ENCODE data around the gene FADS6. TPM values are rescaled to one million over a fixed set of nuclear protein-coding genes. Genes with fewer than 3 reads are reported as not detected.

The FADS6 gene
- polyA plus RNA-seq, 3 donors: not detected

- peaks cover 26 to 41% of the 10 kb centered on the region in 2 donors for H3K27me3 ChIP-seq (ENCODE audit: control insufficient read depth in 2 of 2, insufficient read depth in 2 of 2, low read length in 2 of 2)
- H3K4me2 ChIP-seq (replicated peaks; ENCODE audit: extremely low read depth, low read length, poor library complexity, severe bottlenecking): no peak overlapping the region
- no peak for TF ChIP-seq CTCF (IDR thresholded peaks at IDR 0.05)
- H3K27ac Mint-ChIP-seq: no peak overlapping the region
- no peaks in the 10 kb centered on the region for H4K20me1 ChIP-seq (ENCODE audit: insufficient read depth, low read length)
- H3K36me3 Mint-ChIP-seq: peaks cover 0 to 3% of the 10 kb centered on the region in 2 donors
- WGBS (ENCODE audit: insufficient coverage): 93% methylated on average over 6 of the region's 7 CpGs
- no peaks in the 10 kb centered on the region for H3K79me2 ChIP-seq (ENCODE audit: insufficient read depth, low read length)
- no peak overlapping the region for H3K27ac ChIP-seq (ENCODE audit: low read depth in 1 of 2, low read length in 2 of 2)
- H3K36me3 ChIP-seq (replicated peaks in 1 of 2; ENCODE audit: control insufficient read depth in 1 of 2, insufficient read depth in 2 of 2, low read length in 2 of 2): no peaks in the 10 kb centered on the region
- intact Hi-C loops (cut with micrococcal nuclease): no loop called here
- H3K4me3 ChIP-seq (replicated peaks in 1 of 3; ENCODE audit: low read depth in 2 of 3, low read length in 3 of 3): no peak overlapping the region
- peaks cover 5% of the 10 kb centered on the region for H3K4me1 Mint-ChIP-seq
- no peak overlapping the region for H2AFZ ChIP-seq (ENCODE audit: insufficient read depth, low read depth, low read length, poor library complexity, severe bottlenecking)
- H3K9me3 Mint-ChIP-seq: peaks cover 0 to 10% (median 5%) of the 10 kb centered on the region in 7 donors
- H3K9ac ChIP-seq (ENCODE audit: insufficient read depth, low read length, poor library complexity, severe bottlenecking): no peak overlapping the region
- H3K9me3 ChIP-seq (replicated peaks in 1 of 2; ENCODE audit: control insufficient read depth in 1 of 2, insufficient read depth in 1 of 2, low read length in 2 of 2): peaks cover 0 to 18% of the 10 kb centered on the region in 2 donors
- peaks cover 0 to 12% of the 10 kb centered on the region in 2 donors for H3K4me1 ChIP-seq (ENCODE audit: control insufficient read depth in 1 of 2, insufficient read depth in 2 of 2, low read length in 2 of 2)
- H3K27me3 Mint-ChIP-seq (ENCODE audit: low read depth in 3 of 3): peaks cover 50 to 58% (median 57%) of the 10 kb centered on the region in 3 donors
- no peak overlapping the region for H3K4me3 Mint-ChIP-seq
- DNase-seq: no peak
These were observed 2.9 kb downstream of the FADS6 start for GRCh38 chr17:74890554-74890953.

- H2AFZ ChIP-seq (ENCODE audit: insufficient read depth, low read depth, low read length, poor library complexity, severe bottlenecking): no peak overlapping the region
- H3K27ac ChIP-seq (ENCODE audit: low read depth in 1 of 2, low read length in 2 of 2): no peak overlapping the region
- H3K27me3 ChIP-seq (ENCODE audit: control insufficient read depth in 2 of 2, insufficient read depth in 2 of 2, low read length in 2 of 2): peaks cover 13 to 21% of the 10 kb centered on the region in 2 donors
- no peak overlapping the region for H3K4me2 ChIP-seq (replicated peaks; ENCODE audit: extremely low read depth, low read length, poor library complexity, severe bottlenecking)
- no peak overlapping the region for H3K4me3 ChIP-seq (replicated peaks in 1 of 3; ENCODE audit: low read depth in 2 of 3, low read length in 3 of 3)
- peaks cover 0 to 6% (median 1%) of the 10 kb centered on the region in 7 donors for H3K9me3 Mint-ChIP-seq
- DNase-seq: no peak
- H3K4me3 Mint-ChIP-seq: no peak overlapping the region
- H3K4me1 ChIP-seq (ENCODE audit: control insufficient read depth in 1 of 2, insufficient read depth in 2 of 2, low read length in 2 of 2): peaks cover 7 to 17% of the 10 kb centered on the region in 2 donors
- intact Hi-C loops (cut with micrococcal nuclease): no loop called here
- no peak for TF ChIP-seq CTCF (IDR thresholded peaks at IDR 0.05)
- peaks cover 13% of the 10 kb centered on the region for H3K4me1 Mint-ChIP-seq
- H3K36me3 ChIP-seq (replicated peaks in 1 of 2; ENCODE audit: control insufficient read depth in 1 of 2, insufficient read depth in 2 of 2, low read length in 2 of 2): no peaks in the 10 kb centered on the region
- H3K27me3 Mint-ChIP-seq (ENCODE audit: low read depth in 3 of 3): peaks cover 32 to 45% (median 39%) of the 10 kb centered on the region in 3 donors
- no peak overlapping the region for H3K27ac Mint-ChIP-seq
- H3K9me3 ChIP-seq (replicated peaks in 1 of 2; ENCODE audit: control insufficient read depth in 1 of 2, insufficient read depth in 1 of 2, low read length in 2 of 2): peaks cover 0 to 11% of the 10 kb centered on the region in 2 donors
- H3K79me2 ChIP-seq (ENCODE audit: insufficient read depth, low read length): no peaks in the 10 kb centered on the region
- peaks cover 0 to 2% of the 10 kb centered on the region in 2 donors for H3K36me3 Mint-ChIP-seq
- H3K9ac ChIP-seq (ENCODE audit: insufficient read depth, low read length, poor library complexity, severe bottlenecking): no peak overlapping the region
- H4K20me1 ChIP-seq (ENCODE audit: insufficient read depth, low read length): no peaks in the 10 kb centered on the region
- 81% methylated on average over 10 of the region's 13 CpGs for whole genome bisulfite sequencing (ENCODE audit: insufficient coverage)
These were observed 5.0 kb downstream of the FADS6 start for GRCh38 chr17:74888469-74888868.

All from CD14-positive monocyte (primary cell).